Endothelial cell of umbilical vein (primary cell): ENCODE measurements around the gene RAC2. TPM values are rescaled to one million over a fixed set of nuclear protein-coding genes. Genes with fewer than 3 reads are reported as not detected.

Experiments used
- BruUV-seq: library from RNA; stranded (reverse); fragments of 400-500 nt; replicated peaks from 2 replicates; lab custom pipeline; 2021; lab: Mats Ljungman, UMichigan
- CTCF ChIA-PET: fragments of 300-600, 350-600 bp; sonication (Branson Sonifier 250); formaldehyde crosslinking; loops from one replicate; lab custom pipeline; 2021; ENCODE audit warnings: antibody characterized with exemption, inconsistent platforms; lab: Charles Lee
- POLR2A ChIA-PET: fragments of 300-600, 350-600 bp; sonication (Branson Sonifier 250); formaldehyde crosslinking; loops from one replicate; lab custom pipeline; 2021; ENCODE audit warnings: antibody characterized with exemption, inconsistent platforms; lab: Charles Lee
- DNase-seq: peaks from one replicate; pipeline ENCODE4 v3.0.0-alpha.2; 2011; ENCODE audit warnings: low read depth, low spot score
- FAIRE-seq: peaks from 2 replicates; lab custom pipeline; 2011; peaks lifted over from hg19 to GRCh38; lab: Jason Lieb, UNC
- H2AFZ ChIP-seq: 2 replicates; pipeline ENCODE4 v1.6.0; 2012; ENCODE audit warnings: low read depth, low read length, control low read depth, inconsistent platforms
- H3K27ac ChIP-seq: 2 replicates; pipeline ENCODE4 v1.5.1; 2011; ENCODE audit warnings: low read depth, mild to moderate bottlenecking, control low read depth, low read length, moderate library complexity; ENCODE audit not compliant: insufficient read depth
- H3K27me3 ChIP-seq, 2 experiments: 2 replicates each; pipeline versions ENCODE4 v1.6.0 to v1.6.1; 2011; ENCODE audit warnings: low read length in 2 of 2, mixed read lengths in 1 of 2; ENCODE audit not compliant: control insufficient read depth in 2 of 2, insufficient read depth in 2 of 2
- H3K36me3 ChIP-seq, 2 experiments: 2 replicates in 1 of 2; 3 replicates in 1 of 2; pipeline ENCODE4 v1.5.1; 2011; ENCODE audit warnings: low read length in 2 of 2, mild to moderate bottlenecking in 1 of 2, moderate library complexity in 1 of 2; ENCODE audit not compliant: control insufficient read depth in 2 of 2, insufficient read depth in 2 of 2; ENCODE audit errors: extremely low read depth in 1 of 2
- H3K4me1 ChIP-seq: 3 replicates; pipeline ENCODE4 v1.5.1; 2011; ENCODE audit warnings: mild to moderate bottlenecking, low read length; ENCODE audit not compliant: control insufficient read depth, insufficient read depth; ENCODE audit errors: extremely low read depth
- H3K4me2 ChIP-seq: 2 replicates; pipeline ENCODE4 v1.6.1; 2011; ENCODE audit warnings: low read length, control low read depth, mixed read lengths; ENCODE audit not compliant: insufficient read depth
- H3K4me3 ChIP-seq, 3 experiments: fragments of 200-600 bp in 1 of 3; sonication (generic), shearing (Covaris generic) in 1 of 3; replicated peaks in 1 of 3; 2 replicates each; pipeline ENCODE4 v1.5.1; 2011 to 2016; ENCODE audit warnings: control low read depth in 3 of 3, low read length in 3 of 3, mild to moderate bottlenecking in 2 of 3, inconsistent platforms in 1 of 3, low read depth in 1 of 3, moderate library complexity in 1 of 3; ENCODE audit not compliant: insufficient read depth in 1 of 3
- H3K79me2 ChIP-seq: 2 replicates; pipeline ENCODE4 v1.6.0; 2012; ENCODE audit warnings: low read length, inconsistent platforms; ENCODE audit not compliant: control insufficient read depth, insufficient read depth
- H3K9ac ChIP-seq: replicated peaks from 2 replicates; pipeline ENCODE3; 2011; ENCODE audit warnings: low read length, control low read depth; ENCODE audit not compliant: insufficient read depth; ENCODE audit errors: extremely low read depth
- H3K9me1 ChIP-seq: replicated peaks from 3 replicates; pipeline ENCODE4 v1.6.0; 2011; ENCODE audit warnings: mild to moderate bottlenecking, low read length; ENCODE audit not compliant: control insufficient read depth, insufficient read depth; ENCODE audit errors: extremely low read depth
- H3K9me3 ChIP-seq: replicated peaks from 2 replicates; pipeline ENCODE4 v1.5.1; 2012; ENCODE audit warnings: low read length, inconsistent platforms; ENCODE audit not compliant: control insufficient read depth, insufficient read depth
- H4K20me1 ChIP-seq: replicated peaks from 2 replicates; pipeline ENCODE3; 2011; ENCODE audit warnings: mild to moderate bottlenecking, low read length; ENCODE audit not compliant: control insufficient read depth, insufficient read depth; ENCODE audit errors: extremely low read depth
- EZH2 ChIP-seq: IDR thresholded peaks from 2 replicates; pipeline ENCODE4 v1.6.1; 2012; ENCODE audit warnings: borderline replicate concordance, low read depth, mild to moderate bottlenecking, moderate library complexity, low read length, inconsistent platforms; ENCODE audit not compliant: severe bottlenecking
- FOS ChIP-seq: IDR thresholded peaks from 2 replicates; pipeline ENCODE4 v1.6.1; 2011; ENCODE audit warnings: mild to moderate bottlenecking, low read length, moderate library complexity, borderline replicate concordance; ENCODE audit not compliant: insufficient read depth
- GATA2 ChIP-seq: IDR thresholded peaks from 2 replicates; pipeline ENCODE4 v1.7.0; 2011; ENCODE audit warnings: low read depth, mild to moderate bottlenecking, moderate library complexity, mixed read lengths, low read length; ENCODE audit not compliant: insufficient read length, insufficient read depth
- JUN ChIP-seq: IDR thresholded peaks from 2 replicates; pipeline ENCODE4 v1.6.1; 2011; ENCODE audit warnings: borderline replicate concordance, low read depth; ENCODE audit not compliant: insufficient read length, insufficient read depth
- MYC ChIP-seq: IDR thresholded peaks from one replicate; pipeline ENCODE4 v1.6.1; 2011; ENCODE audit warnings: mild to moderate bottlenecking, low read depth, low read length
- POLR2A ChIP-seq: IDR thresholded peaks from 2 replicates; pipeline ENCODE4 v1.6.1; 2012; ENCODE audit warnings: low read depth, mild to moderate bottlenecking, control low read depth, low read length
- POLR2AphosphoS5 ChIP-seq: IDR thresholded peaks from 2 replicates; pipeline ENCODE4 v1.6.1; 2012; ENCODE audit warnings: low read depth, mild to moderate bottlenecking, control low read depth, low read length, moderate library complexity; ENCODE audit not compliant: insufficient read depth
- dilution Hi-C: fragments of 300-500 bp; cut with MboI; formaldehyde crosslinking; loops from one replicate; pipeline ENCODE4 v1.15.0; 2019; ENCODE audit warnings: low sequenced_read_pairs; ENCODE audit not compliant: extremely low pct_ligation_motif_present
- intact Hi-C: fragments of 100-400 bp; cut with micrococcal nuclease; formaldehyde crosslinking; loops from one replicate; pipeline ENCODE4 v1.10.0; 2022
- polyA plus RNA-seq, 4 experiments: library from polyadenylated mRNA; depleted of rRNA in 3 of 4; stranded (reverse) in 3 of 4; unstranded in 1 of 4; fragments of >200 nt; gene quantifications; 2 replicates each; pipeline versions ENCODE4 v1.2.1 to v1.2.3, GENCODE V29; 2011 to 2012; ENCODE audit warnings: missing spikeins in 1 of 4
- total RNA-seq: library from RNA; stranded (reverse); gene quantifications from 2 replicates; pipeline ENCODE4 v1.2.3, GENCODE V29; 2021
- TF ChIP-seq, protein P1 (sequence below), 2 donors: IDR thresholded peaks; 1 replicate in 1 of 2; 2 replicates in 1 of 2; pipeline ENCODE4 v1.5.1; 2011; ENCODE audit warnings: low read length in 2 of 2, mild to moderate bottlenecking in 2 of 2, moderate library complexity in 2 of 2, control low read depth in 1 of 2, inconsistent platforms in 1 of 2, low read depth in 1 of 2; ENCODE audit not compliant: insufficient read depth in 1 of 2; ENCODE audit errors: extremely low read depth in 1 of 2
- TF ChIP-seq, protein P2 (sequence below): IDR thresholded peaks from 2 replicates; pipeline ENCODE4 v1.6.1; 2011; ENCODE audit not compliant: insufficient read depth, insufficient read length

The RAC2 gene
- total and polyA plus RNA-seq, 2 donors (not counting 3 experiments of a cell fraction or from before 2014, with no cell fraction given), result 122 to 181 TPM

DNA sequence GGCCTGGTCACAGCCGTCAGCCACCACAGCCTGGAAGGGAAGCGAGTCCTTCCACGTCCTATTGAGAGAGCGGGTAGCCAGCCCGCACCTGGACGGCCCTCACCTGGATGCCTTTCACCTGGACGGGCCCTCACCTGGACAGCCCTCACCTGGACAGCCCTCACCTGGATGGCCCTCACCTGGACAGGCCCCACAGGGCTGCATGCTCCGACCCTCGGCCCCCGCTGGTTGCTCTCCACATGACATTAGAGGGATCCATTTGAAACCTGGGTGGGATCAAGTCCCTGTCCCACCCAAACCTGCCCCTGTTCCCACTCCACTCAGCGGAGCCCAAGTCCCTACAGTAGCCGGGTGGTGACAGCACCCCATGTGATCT is 59.7 kb downstream of the RAC2 start:
- Histone ChIP-seq H3K27me3 (no peaks in the 10 kb centered on the region), H3K36me3 (no peaks in the 10 kb centered on the region), H3K27ac (no peak overlapping the region), H3K9ac (no peak overlapping the region), H3K4me1 (peaks cover 31% of the 10 kb centered on the region), H3K9me1 (no peaks in the 10 kb centered on the region), H4K20me1 (no peaks in the 10 kb centered on the region), H2AFZ (no peak overlapping the region), H3K4me2 (no peak overlapping the region), H3K9me3 (no peaks in the 10 kb centered on the region), H3K4me3 (no peak overlapping the region), H3K79me2 (no peaks in the 10 kb centered on the region)
- POLR2A ChIA-PET, result no interaction called here
- FAIRE-seq (no peak), DNase-seq (no peak)
- TF ChIP-seq POLR2AphosphoS5 (no peak), EZH2 (no peak), GATA2 (no peak), FOS (no peak), JUN (no peak), POLR2A (no peak), MYC (no peak)
- TF ChIP-seq, protein P1, sequence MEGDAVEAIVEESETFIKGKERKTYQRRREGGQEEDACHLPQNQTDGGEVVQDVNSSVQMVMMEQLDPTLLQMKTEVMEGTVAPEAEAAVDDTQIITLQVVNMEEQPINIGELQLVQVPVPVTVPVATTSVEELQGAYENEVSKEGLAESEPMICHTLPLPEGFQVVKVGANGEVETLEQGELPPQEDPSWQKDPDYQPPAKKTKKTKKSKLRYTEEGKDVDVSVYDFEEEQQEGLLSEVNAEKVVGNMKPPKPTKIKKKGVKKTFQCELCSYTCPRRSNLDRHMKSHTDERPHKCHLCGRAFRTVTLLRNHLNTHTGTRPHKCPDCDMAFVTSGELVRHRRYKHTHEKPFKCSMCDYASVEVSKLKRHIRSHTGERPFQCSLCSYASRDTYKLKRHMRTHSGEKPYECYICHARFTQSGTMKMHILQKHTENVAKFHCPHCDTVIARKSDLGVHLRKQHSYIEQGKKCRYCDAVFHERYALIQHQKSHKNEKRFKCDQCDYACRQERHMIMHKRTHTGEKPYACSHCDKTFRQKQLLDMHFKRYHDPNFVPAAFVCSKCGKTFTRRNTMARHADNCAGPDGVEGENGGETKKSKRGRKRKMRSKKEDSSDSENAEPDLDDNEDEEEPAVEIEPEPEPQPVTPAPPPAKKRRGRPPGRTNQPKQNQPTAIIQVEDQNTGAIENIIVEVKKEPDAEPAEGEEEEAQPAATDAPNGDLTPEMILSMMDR (IDR thresholded peaks at IDR 0.05; ENCODE audit: extremely low read depth in 1 of 2, insufficient read depth in 1 of 2, low read depth in 1 of 2, low read length in 2 of 2), result no peak
- TF ChIP-seq, protein P2, sequence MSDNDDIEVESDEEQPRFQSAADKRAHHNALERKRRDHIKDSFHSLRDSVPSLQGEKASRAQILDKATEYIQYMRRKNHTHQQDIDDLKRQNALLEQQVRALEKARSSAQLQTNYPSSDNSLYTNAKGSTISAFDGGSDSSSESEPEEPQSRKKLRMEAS, result no peak
- dilution Hi-C loops, result no loop called here
- CTCF ChIA-PET, result interaction anchor here (1.5 to 1.9 kb wide), 2 partner anchors 13 to 15 kb away, joined by 5 read pairs; no protein-coding TSS in a partner anchor
- intact Hi-C loops, result no loop called here
- no TSS peak for BruUV-seq
